Motor neuron (in vitro differentiated cells): ENCODE measurements around the gene SPO11. TPM values are rescaled to one million over a fixed set of nuclear protein-coding genes. Genes with fewer than 3 reads are reported as not detected.

Source experiments
- ATAC-seq, 8 experiments: fragments of 200-7000 bp; cut with Tn5 transposase; replicated peaks in 6 of 8; 2 replicates each; pipeline ENCODE4 v1.8.0; 2021; ENCODE audit warnings: mild to moderate bottlenecking in 8 of 8, moderate library complexity in 8 of 8
- H3K27ac ChIP-seq, 2 donors: fragments of 250-450 bp; sonication (Bioruptor Pico); 2 replicates each; pipeline ENCODE4 v1.9.0; 2021; ENCODE audit warnings: antibody characterized with exemption in 2 of 2, mild to moderate bottlenecking in 2 of 2, moderate library complexity in 1 of 2
- H3K4me1 ChIP-seq, 2 donors: fragments of 250-450 bp; sonication (Bioruptor Pico); replicated peaks in 1 of 2; 2 replicates each; pipeline ENCODE4 v1.6.1; 2021; ENCODE audit warnings: antibody characterized with exemption in 2 of 2, mild to moderate bottlenecking in 2 of 2, moderate library complexity in 1 of 2
- H3K4me3 ChIP-seq, 5 donors: fragments of 250-450 bp; sonication (Bioruptor Pico); 2 replicates each; pipeline ENCODE4 v1.9.0; 2021; ENCODE audit warnings: antibody characterized with exemption in 5 of 5, mild to moderate bottlenecking in 5 of 5, moderate library complexity in 4 of 5
- WGBS, 10 experiments: fragments of 450-650 bp; shearing (Covaris generic); methylation state at CpG; one replicate each; pipeline ENCODE4 v1.0.0; 2022; 5-methylcytosine and 5-hydroxymethylcytosine counted together
- in situ Hi-C, 9 experiments: fragments of 400-800 bp; cut with MboI; loops; one replicate each; pipeline ENCODE4 v1.15.0; 2021; ENCODE audit warnings: low sequenced_read_pairs in 9 of 9, low pct_unique_long_range_greater_than_20kb in 2 of 9; ENCODE audit not compliant: unreplicated experiment in 9 of 9
- total RNA-seq, 8 experiments: library from RNA; unstranded; fragments of 300-600 nt; gene quantifications; 2 replicates each; pipeline versions ENCODE4 v1.2.3 to v1.2.4, GENCODE V29; 2022

The SPO11 gene
- total RNA-seq, 8 experiments from 2014 or later = not detected

DNA sequence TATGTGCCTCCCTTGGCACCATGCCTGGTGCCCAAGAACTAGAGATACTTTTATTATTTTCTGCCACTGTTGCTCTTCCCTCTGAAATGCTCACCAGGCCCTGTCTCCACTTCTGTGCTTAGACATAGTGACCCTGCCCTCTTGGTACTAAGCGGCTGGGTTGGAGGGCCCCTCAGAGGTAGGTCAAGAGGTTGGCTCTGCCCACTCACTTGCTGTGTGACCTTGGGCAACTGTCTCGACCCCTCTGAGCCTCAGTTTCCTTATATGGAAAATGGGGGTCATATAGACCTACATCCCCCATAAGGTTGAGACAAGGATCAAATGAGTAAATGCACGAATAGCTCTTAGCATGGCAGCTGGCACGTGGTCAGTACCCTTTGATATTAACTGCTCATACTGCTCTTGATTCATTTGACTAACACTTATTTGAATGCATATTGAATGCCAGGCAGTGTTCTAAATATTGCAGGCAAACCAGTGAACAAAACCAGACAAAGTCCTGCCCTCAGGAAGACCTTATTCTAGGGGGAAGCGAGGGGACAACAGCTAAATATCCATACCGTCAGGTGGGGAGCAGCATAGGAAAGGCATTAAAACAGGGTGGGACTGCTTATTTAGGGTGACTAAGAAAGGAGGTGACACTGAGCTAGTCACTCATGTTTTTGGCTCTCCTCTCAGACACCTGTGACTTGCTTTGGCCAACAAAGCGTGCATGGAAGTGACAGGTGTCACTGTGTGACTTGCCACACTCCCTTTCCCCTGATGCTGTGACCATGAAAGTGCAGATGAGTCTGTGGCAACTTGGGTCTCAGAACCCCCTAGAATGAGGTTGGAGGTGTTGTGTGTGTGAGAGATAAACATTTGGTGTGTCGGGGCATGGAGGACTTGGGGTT, 14.3 kb upstream of the SPO11 start:
- H3K4me1 ChIP-seq = no peaks in the 10 kb centered on the region
- in situ Hi-C loops = no loop called here
- H3K27ac ChIP-seq = no peak overlapping the region
- no peak for ATAC-seq
- no peak overlapping the region for H3K4me3 ChIP-seq
- 48 to 100% (median 84%) methylated on average over 1 to 7 of the region's 8 CpGs for WGBS, 10 experiments

DNA sequence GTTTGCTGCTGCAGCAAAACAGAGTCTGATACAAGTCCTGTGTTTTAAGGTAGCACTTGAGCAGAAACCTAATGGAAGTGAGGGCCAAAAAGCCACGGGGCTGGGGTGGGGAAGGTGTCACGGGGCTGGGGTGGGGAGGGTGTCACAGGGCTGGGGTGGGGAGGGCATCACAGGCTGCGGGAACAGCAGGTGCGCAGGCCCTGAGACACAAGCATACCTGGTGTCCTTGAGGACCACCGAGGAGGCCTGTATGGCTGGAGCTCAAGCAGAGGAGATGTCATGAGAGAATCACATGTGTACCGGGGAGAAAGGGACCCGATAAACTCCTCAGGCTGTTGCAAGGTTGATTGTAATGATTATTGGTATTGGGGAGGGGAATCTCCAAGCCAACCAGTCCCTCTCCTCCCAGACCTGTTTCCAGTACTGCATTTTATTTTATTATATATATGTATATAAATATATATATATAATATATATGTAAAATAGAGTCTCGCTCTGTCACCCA, 13.6 kb upstream of the SPO11 start:
- no peaks in the 10 kb centered on the region for H3K4me1 ChIP-seq
- no peak overlapping the region for H3K27ac ChIP-seq
- WGBS, 10 experiments = 80 to 100% (median 94%) methylated on average over 1 to 3 of the region's 8 CpGs; no CpG with 5 or more reads in 7 of the 10 experiments
- in situ Hi-C loops = no loop called here
- no peak for ATAC-seq
- H3K4me3 ChIP-seq = no peak overlapping the region

DNA sequence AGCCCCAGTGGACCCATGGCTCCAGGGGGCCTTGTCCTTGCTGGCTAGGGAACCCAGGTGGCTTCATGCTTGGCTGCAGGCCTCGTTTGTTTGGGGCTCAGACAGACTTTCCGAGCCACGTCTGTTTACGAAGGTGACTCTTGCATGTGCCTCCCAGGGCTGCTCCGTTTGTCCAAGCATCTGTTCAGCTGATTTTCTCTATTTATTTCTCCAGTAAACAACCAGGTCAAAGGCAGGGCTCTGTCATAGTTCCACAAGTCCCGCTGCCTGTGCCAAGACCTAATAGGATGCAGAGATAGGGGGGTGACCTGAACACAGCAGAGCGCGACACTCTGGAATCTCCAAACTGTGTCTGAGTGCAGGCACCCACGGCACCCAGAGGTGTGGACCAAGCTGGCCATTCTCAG, 12.8 kb upstream of the SPO11 start:
- WGBS, 10 experiments = 30 to 80% (median 56%) methylated on average over 1 to 8 of the region's 9 CpGs; no CpG with 5 or more reads in 6 of the 10 experiments
- in situ Hi-C loops = no loop called here

DNA sequence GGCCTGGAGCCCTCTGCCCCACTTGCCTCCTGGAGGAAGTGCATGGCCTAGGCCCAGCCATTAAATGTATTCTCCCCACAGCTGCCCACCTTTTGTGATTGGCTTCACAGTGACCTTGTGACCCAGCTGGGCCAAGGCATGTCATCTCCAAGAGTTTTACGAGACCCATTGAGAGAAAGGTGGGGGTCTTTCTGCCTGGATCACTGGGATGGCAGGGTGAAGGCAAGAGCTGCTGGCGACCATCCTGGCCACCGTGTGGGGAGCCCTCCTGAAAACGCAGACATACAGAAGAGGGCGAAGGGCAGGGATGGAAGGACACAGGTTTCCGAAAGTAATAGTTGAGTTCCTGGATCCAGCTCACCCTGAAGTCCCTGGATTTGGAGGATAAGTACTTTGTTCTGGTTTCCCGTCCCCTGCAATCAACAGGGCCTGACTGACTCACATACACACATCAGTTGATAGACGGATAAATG, 12.3 kb upstream of the SPO11 start:
- in situ Hi-C loops = no loop called here
- Histone ChIP-seq H3K27ac (no peak overlapping the region), H3K4me1 (no peaks in the 10 kb centered on the region), H3K4me3 (no peak overlapping the region)
- ATAC-seq = no peak
- 60 to 100% (median 88%) methylated on average over 1 to 6 of the region's 8 CpGs; no CpG with 5 or more reads in 3 of the 10 experiments for WGBS, 10 experiments

More for the DNA sequence above, 12.8 kb upstream of the SPO11 start:
- ATAC-seq = no peak
- Histone ChIP-seq H3K27ac (no peak overlapping the region), H3K4me1 (no peaks in the 10 kb centered on the region), H3K4me3 (no peak overlapping the region)

DNA sequence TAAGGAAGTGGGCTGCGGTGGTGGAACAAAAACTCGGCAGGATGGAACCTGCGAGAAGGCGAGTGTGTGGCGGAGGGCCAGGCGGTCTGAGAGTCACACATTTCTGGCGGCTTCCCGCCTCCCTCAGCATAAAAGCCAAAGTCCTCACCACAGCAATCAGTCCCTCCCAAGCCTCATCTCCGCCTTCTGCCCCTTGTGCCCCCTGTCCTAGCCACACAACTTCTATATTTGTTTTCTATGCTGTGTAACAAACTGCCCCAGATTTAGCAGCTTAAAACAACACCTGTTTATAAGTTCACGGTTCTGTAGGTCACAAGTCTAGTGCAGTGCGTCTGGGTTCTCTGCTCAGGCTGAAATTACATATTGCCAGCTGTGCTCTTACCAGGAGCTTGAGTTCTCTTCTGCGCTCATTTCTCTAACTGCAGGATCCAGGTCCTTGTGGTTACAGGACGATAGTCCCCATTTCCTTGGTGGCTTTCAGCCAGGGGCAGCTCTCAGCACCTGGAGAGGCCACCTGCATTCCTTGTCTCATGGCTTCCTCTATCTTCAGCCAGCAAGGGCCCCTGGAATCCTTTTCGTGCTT, 11.7 kb upstream of the SPO11 start:
- H3K4me1 ChIP-seq = peaks cover 2 to 4% of the 10 kb centered on the region in 2 donors

DNA sequence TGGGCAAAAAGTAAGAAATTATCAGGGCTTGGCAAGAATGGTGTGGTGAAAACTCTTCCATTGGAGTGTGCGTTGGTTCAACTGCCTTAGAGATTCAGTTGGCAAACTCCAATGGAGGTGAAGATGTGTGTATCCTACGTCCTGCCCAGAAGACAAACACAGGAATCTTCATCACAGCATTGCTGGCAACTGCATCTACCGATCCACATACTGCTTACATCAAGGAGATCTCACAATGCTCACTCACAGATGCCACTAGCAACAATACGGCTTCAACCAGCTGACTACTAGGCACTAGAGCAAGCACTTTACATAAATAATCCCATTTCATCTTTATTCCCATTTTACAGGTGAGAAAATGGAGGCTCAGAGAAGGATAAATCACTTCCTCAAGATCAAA, 10.0 kb upstream of the SPO11 start:
- Histone ChIP-seq H3K27ac (no peak overlapping the region), H3K4me3 (no peak overlapping the region), H3K4me1 (peaks cover 9 to 11% of the 10 kb centered on the region in 2 donors)
- ATAC-seq = no peak
- WGBS, 10 experiments = 60 to 92% (median 80%) methylated on average over 1 to 4 of the region's 4 CpGs; no CpG with 5 or more reads in 3 of the 10 experiments
- in situ Hi-C loops = no loop called here

More for the DNA sequence above, 11.7 kb upstream of the SPO11 start:
- 20 to 96% (median 75%) methylated on average over 1 to 10 of the region's 14 CpGs; no CpG with 5 or more reads in 1 of the 10 experiments for WGBS, 10 experiments
- no peak for ATAC-seq
- Histone ChIP-seq H3K4me3 (no peak overlapping the region), H3K27ac (no peak overlapping the region)
- in situ Hi-C loops = no loop called here

DNA sequence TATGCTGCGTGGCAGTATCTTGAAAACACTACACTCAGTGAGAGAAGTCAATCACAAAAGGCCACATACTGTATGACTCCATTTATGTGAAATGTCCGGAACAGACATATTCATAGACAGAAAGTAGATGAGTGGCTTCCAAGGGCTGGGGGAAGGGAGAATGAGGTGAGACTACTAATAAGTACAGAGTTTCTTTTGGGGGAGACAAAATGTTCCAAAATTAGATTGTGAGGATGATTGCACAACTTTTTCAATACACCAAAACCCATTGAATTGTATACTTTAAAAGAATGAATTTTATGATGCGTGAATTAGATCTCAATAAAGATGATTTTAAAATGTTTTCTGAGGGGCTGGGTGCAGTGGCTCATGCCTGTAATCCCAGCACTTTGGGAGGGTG, 9.2 kb upstream of the SPO11 start:
- H3K4me3 ChIP-seq = no peak overlapping the region
- WGBS, 10 experiments = 65 to 100% (median 90%) methylated on average over 1 to 3 of the region's 3 CpGs; no CpG with 5 or more reads in 2 of the 10 experiments
- H3K27ac ChIP-seq = no peak overlapping the region
- peaks cover 9 to 11% of the 10 kb centered on the region in 2 donors for H3K4me1 ChIP-seq
- in situ Hi-C loops = no loop called here
- no peak for ATAC-seq

DNA sequence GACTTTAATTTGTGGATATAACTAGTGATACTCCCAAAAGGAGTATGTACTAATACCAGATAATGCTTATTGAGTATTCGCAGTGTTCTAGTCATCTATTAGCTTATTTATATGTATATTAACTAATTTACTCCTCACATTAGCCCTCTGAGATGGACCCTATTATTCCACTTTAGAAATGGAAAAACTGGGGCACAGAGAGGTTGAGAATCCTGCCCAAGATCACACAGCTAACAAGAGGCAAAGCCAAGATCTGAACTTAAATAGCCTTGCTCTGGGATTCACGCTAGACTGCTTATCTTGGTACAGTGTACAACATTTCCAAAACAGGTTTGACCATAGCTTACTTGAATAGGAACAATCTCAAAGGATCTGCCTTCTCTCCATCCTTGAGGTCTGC, 8.5 kb upstream of the SPO11 start:
- no peak overlapping the region for H3K4me3 ChIP-seq
- WGBS, 10 experiments = 17 to 100% (median 91%) methylated on average over 1 to 2 of the region's 2 CpGs
- H3K4me1 ChIP-seq = peaks cover 9 to 11% of the 10 kb centered on the region in 2 donors
- ATAC-seq = no peak
- in situ Hi-C loops = no loop called here
- H3K27ac ChIP-seq = no peak overlapping the region

DNA sequence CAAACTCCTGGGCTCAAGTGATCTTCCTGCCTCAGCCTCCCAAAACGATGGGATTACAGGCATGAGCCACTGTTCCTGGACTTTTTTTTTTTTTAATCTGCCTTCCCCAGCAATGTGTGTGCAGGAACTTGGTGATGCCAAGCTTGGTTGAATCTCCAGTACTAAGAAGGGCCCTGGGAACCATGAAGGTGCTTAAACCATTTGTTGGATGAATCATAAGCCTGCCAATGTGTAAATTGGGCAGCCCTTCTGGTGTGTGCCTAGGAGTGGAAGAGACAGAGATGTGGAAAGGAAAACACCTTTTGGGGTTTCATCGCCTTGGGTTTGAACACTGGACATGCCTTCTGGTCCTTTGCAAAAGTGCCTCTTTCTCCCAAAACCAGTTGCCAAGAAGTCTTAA, 7.1 kb upstream of the SPO11 start:
- Histone ChIP-seq H3K27ac (no peak overlapping the region), H3K4me1 (peaks cover 9 to 15% of the 10 kb centered on the region in 2 donors), H3K4me3 (no peak overlapping the region)
- in situ Hi-C loops = no loop called here
- 0 to 100% (median 57%) methylated on average over 1 to 2 of the region's 2 CpGs; no CpG with 5 or more reads in 1 of the 10 experiments for WGBS, 10 experiments
- no peak for ATAC-seq

DNA sequence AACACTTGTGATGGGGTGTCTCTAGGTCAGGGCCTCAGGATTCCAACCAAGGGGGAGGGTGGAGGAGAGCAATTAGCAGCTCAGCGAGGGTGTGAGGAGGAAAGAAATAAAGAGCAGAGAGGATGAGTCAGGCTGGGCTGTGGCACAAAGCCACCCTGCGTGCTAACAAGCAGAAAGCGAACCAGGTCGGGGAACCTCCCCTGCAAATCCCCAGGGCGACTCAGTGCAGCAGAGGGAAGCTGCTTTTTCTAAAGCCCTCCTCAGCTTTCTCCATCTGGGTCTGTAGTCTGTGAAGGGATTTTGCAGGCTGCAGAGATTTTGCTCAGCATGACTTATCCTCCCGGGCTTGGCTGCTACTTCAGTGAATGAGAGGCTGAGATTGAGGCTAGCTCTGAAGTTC, 6.6 kb upstream of the SPO11 start:
- Histone ChIP-seq H3K4me3 (no peak overlapping the region), H3K4me1 (peaks cover 9 to 15% of the 10 kb centered on the region in 2 donors), H3K27ac (peak overlapping the region in 1 of 2 donors; percentile 9)
- in situ Hi-C loops = no loop called here
- 0 to 20% (median 0%) methylated on average over 1 to 6 of the region's 6 CpGs; no CpG with 5 or more reads in 4 of the 10 experiments for WGBS, 10 experiments
- peak; percentile 52 to 99 (median 96) for ATAC-seq

DNA sequence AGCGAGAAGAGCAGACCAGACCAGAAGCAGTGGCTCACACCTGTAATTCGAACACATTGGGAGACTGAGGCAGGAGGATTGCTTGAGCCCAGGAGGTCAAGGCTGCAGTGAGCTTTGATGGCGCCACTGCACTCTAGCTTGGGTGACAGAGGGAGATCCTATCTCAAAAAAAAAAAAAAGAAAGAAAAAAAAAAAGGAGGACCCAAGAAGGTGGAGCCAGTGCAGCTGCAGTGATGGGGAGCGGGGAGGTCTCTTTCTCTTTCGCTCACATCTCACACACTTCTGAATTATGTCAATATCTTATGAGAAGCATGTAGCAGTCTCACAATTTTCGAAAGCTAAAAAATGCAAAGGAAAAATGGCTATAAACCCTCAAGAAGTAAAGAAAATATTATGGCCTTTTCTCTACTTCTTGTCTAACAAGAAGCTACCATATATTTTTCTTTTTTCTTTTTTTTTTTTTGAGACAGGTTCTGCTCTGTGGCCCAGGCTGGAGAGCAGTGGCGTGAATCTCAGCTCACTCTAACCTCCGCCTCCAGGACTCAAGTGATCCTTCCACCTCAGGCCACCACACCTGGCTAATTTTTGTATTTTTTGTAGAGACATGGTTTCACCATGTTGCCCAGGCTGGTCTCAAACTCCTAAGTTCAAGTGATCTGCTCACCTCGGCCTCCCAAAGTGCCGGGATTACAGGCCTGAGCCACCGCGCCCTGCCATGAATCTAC, 3.8 kb upstream of the SPO11 start:
- Histone ChIP-seq H3K27ac (no peak overlapping the region), H3K4me1 (peaks cover 9 to 15% of the 10 kb centered on the region in 2 donors), H3K4me3 (no peak overlapping the region)
- 54 to 95% (median 88%) methylated on average over 3 to 12 of the region's 12 CpGs; no CpG with 5 or more reads in 1 of the 10 experiments for WGBS, 10 experiments
- in situ Hi-C loops = loop anchor here in 5 of 9 experiments (25.0 kb wide), 2 partner anchors 238 to 763 kb away; no protein-coding TSS in a partner anchor
- no peak for ATAC-seq

DNA sequence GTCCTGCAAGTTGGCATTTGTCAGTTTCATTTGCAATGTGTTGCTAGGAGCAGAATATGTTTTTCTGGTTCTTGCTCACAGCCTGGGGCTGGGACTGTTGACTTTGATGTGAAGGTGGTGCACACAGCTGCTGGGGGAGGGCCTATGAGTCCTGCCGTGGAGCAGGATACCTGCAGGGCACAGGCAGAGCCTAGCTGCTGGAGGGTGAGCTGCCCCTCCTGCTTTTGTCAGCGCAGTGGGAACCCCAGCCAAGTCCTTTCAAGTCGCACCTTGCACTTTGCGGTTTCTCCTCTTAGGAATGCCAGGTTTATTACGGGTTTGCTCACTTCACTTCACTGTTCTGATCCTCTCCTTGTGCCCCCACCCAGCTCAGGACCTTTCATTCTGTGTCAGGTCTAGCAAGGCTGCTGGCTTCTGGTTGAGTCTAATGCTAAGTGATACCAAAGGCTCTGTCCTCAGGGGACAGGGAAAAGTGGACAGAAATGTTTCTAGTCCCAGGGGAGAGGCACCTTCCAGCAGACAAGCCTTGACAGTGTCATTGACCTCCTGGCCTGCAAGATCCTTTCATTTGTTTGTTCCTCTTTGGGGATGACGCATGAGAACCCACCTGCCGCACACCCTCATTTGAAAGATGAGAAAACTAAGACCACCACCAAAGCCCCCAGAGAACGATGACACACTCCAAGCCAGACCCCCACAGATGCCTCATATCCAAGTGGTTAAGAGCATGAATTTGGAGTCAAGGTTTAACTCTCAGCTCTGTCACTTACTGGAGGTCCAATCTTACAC, 2.7 kb upstream of the SPO11 start:
- in situ Hi-C loops = loop anchor here in 5 of 9 experiments (25.0 kb wide), 2 partner anchors 240 to 765 kb away; no protein-coding TSS in a partner anchor

More for the DNA sequence above, 2.7 kb upstream of the SPO11 start:
- Histone ChIP-seq H3K27ac (no peak overlapping the region), H3K4me1 (peaks cover 9 to 15% of the 10 kb centered on the region in 2 donors), H3K4me3 (no peak overlapping the region)
- peak in 4 of 8 experiments; percentile 54 to 96 (median 82) for ATAC-seq
- 11 to 93% (median 55%) methylated on average over 1 to 5 of the region's 8 CpGs; no CpG with 5 or more reads in 3 of the 10 experiments for WGBS, 10 experiments
